ENCODE results near the gene RNF11. TPM values are rescaled to one million over a fixed set of nuclear protein-coding genes. Genes with fewer than 3 reads are reported as not detected.

Gene RNF11
- polyA plus RNA-seq, 1 donor (not counting 4 experiments of a cell fraction or from before 2014, with no cell fraction given), result 113 TPM

DNA sequence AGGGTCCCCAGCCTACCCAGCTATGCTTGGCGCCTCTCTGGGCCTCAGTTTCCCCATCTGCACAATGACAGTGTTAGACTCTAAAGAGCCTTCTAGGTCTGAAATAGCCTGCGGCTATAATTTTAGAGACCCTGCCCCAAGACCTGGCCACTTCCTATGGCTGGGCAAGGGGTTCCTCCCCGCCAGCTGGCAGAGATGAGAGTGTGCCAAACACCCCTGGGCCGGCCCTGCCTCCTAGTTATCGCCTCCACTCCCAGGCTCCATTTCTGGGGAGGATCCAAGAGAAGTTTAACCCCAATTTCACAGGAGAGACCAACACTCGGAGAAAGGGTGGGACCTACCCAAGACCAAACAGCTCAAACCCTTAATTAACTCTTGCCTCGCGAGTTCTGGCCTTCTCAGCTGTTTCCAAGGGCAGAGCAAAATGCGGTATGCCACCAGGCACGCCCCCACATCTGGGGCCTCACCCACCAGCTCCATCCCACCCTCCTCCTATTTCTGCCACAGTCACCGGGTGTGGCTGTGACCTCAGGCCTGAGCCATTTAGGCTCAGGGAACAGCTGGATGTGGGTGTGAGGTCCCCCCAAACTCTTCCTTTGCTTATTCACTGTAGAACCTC is 58.6 kb downstream of the RNF11 start:
- Histone ChIP-seq H3K9ac (ENCODE audit: control insufficient read depth, extremely low read depth, insufficient read depth, low read length) (no peak overlapping the region), H3K79me2 (ENCODE audit: control insufficient read depth, insufficient read depth, low read length) (no peaks in the 10 kb centered on the region), H3K4me1 (ENCODE audit: control insufficient read depth, extremely low read depth, insufficient read depth, low read length) (peaks cover 3% of the 10 kb centered on the region), H3K9me3 (ENCODE audit: control insufficient read depth, low read depth, low read length) (no peaks in the 10 kb centered on the region), H3K4me2 (ENCODE audit: control insufficient read depth, extremely low read depth, insufficient read depth, low read depth, low read length) (no peak overlapping the region), H2AFZ (ENCODE audit: control insufficient read depth, low read length) (no peak overlapping the region), H3K27me3 (ENCODE audit: control insufficient read depth, extremely low read depth, insufficient read depth, low read length) (no peaks in the 10 kb centered on the region), H3K9me1 (ENCODE audit: control insufficient read depth, extremely low read depth, insufficient read depth, low read length) (no peaks in the 10 kb centered on the region), H3K27ac (ENCODE audit: control insufficient read depth, insufficient read depth, low read length) (no peak overlapping the region), H3K36me3 (ENCODE audit: control insufficient read depth in 2 of 2, extremely low read depth in 1 of 2, insufficient read depth in 2 of 2, low read length in 2 of 2) (no peaks in the 10 kb centered on the region), H4K20me1 (ENCODE audit: control insufficient read depth, extremely low read depth, insufficient read depth, low read length) (no peaks in the 10 kb centered on the region), H3K4me3 (ENCODE audit: control insufficient read depth in 2 of 3, extremely low read depth in 1 of 3, insufficient read depth in 2 of 3, low read depth in 1 of 3, low read length in 3 of 3) (no peak overlapping the region)
- no peak for FAIRE-seq
- dilution Hi-C loops (cut with MboI; ENCODE audit: extremely low pct_ligation_motif_present, low sequenced_read_pairs), result no loop called here
- no peak for TF ChIP-seq EZH2 (IDR thresholded peaks at IDR 0.05; ENCODE audit: low read length)
- TF ChIP-seq, protein P1, sequence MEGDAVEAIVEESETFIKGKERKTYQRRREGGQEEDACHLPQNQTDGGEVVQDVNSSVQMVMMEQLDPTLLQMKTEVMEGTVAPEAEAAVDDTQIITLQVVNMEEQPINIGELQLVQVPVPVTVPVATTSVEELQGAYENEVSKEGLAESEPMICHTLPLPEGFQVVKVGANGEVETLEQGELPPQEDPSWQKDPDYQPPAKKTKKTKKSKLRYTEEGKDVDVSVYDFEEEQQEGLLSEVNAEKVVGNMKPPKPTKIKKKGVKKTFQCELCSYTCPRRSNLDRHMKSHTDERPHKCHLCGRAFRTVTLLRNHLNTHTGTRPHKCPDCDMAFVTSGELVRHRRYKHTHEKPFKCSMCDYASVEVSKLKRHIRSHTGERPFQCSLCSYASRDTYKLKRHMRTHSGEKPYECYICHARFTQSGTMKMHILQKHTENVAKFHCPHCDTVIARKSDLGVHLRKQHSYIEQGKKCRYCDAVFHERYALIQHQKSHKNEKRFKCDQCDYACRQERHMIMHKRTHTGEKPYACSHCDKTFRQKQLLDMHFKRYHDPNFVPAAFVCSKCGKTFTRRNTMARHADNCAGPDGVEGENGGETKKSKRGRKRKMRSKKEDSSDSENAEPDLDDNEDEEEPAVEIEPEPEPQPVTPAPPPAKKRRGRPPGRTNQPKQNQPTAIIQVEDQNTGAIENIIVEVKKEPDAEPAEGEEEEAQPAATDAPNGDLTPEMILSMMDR (optimal IDR thresholded peaks at IDR 0.05 in 1 of 3, IDR thresholded peaks at IDR 0.05 in 1 of 3, conservative IDR thresholded peaks at IDR 0.05 in 1 of 3; ENCODE audit: extremely low read depth in 1 of 3, insufficient read depth in 2 of 3, low read length in 3 of 3), result no peak
- no peak for DNase-seq (ENCODE audit: low read depth, low spot score)

DNA sequence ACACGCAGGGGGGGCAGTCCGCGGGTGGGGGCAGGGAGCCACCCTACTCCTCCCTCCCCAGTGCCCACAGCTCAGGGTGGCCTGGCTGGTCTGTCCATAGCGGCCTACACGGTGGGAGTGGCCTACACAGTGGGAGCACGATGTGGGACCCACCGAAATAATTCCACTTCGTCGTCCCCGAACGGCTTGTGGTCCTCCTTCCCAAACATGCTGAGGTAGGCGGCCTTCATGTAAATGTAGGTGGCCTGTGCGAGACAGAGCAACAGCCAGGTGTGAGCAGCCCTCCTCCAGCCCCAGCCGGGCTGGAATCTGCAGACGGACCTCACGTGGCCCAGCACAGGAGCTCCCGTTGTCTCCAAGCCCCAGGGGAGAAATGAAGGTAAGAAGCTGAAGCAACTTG is 59.9 kb downstream of the RNF11 start:
- Histone ChIP-seq H3K27ac (ENCODE audit: control insufficient read depth, insufficient read depth, low read length) (no peak overlapping the region), H2AFZ (ENCODE audit: control insufficient read depth, low read length) (no peak overlapping the region), H4K20me1 (ENCODE audit: control insufficient read depth, extremely low read depth, insufficient read depth, low read length) (no peaks in the 10 kb centered on the region), H3K9me1 (ENCODE audit: control insufficient read depth, extremely low read depth, insufficient read depth, low read length) (no peaks in the 10 kb centered on the region), H3K4me3 (ENCODE audit: control insufficient read depth in 2 of 3, extremely low read depth in 1 of 3, insufficient read depth in 2 of 3, low read depth in 1 of 3, low read length in 3 of 3) (no peak overlapping the region), H3K4me2 (ENCODE audit: control insufficient read depth, extremely low read depth, insufficient read depth, low read depth, low read length) (no peak overlapping the region), H3K4me1 (ENCODE audit: control insufficient read depth, extremely low read depth, insufficient read depth, low read length) (peaks cover 3% of the 10 kb centered on the region), H3K36me3 (ENCODE audit: control insufficient read depth in 2 of 2, extremely low read depth in 1 of 2, insufficient read depth in 2 of 2, low read length in 2 of 2) (no peaks in the 10 kb centered on the region), H3K9me3 (ENCODE audit: control insufficient read depth, low read depth, low read length) (no peaks in the 10 kb centered on the region), H3K79me2 (ENCODE audit: control insufficient read depth, insufficient read depth, low read length) (no peaks in the 10 kb centered on the region), H3K27me3 (ENCODE audit: control insufficient read depth, extremely low read depth, insufficient read depth, low read length) (no peaks in the 10 kb centered on the region), H3K9ac (ENCODE audit: control insufficient read depth, extremely low read depth, insufficient read depth, low read length) (no peak overlapping the region)
- dilution Hi-C loops (cut with MboI; ENCODE audit: extremely low pct_ligation_motif_present, low sequenced_read_pairs), result no loop called here
- TF ChIP-seq EZH2 (IDR thresholded peaks at IDR 0.05; ENCODE audit: low read length), result no peak
- TF ChIP-seq, protein P1 (optimal IDR thresholded peaks at IDR 0.05 in 1 of 3, IDR thresholded peaks at IDR 0.05 in 1 of 3, conservative IDR thresholded peaks at IDR 0.05 in 1 of 3; ENCODE audit: extremely low read depth in 1 of 3, insufficient read depth in 2 of 3, low read length in 3 of 3), result no peak
- FAIRE-seq, result no peak
- no peak for DNase-seq (ENCODE audit: low read depth, low spot score)
